Daoy (cell line): ENCODE results near the gene RPL6. TPM values are rescaled to one million over a fixed set of nuclear protein-coding genes. Genes with fewer than 3 reads are reported as not detected.

ENCODE experiments used
- DNase-seq: peaks from one replicate; pipeline ENCODE4 v3.0.0-alpha.2; 2015; ENCODE audit warnings: low read depth
- total RNA-seq: library from RNA; depleted of rRNA; stranded (reverse); fragments of >200 nt; shearing (Covaris generic); gene quantifications from 2 replicates; pipeline ENCODE4 v1.2.3, GENCODE V29; 2014; rRNA removed

The RPL6 gene
- total RNA-seq, 1 experiment from 2014 or later = 3,173 TPM

GRCh38 chr12:112380663-112381405 is 28.6 kb downstream of the RPL6 start:
- no peak for DNase-seq

DNA sequence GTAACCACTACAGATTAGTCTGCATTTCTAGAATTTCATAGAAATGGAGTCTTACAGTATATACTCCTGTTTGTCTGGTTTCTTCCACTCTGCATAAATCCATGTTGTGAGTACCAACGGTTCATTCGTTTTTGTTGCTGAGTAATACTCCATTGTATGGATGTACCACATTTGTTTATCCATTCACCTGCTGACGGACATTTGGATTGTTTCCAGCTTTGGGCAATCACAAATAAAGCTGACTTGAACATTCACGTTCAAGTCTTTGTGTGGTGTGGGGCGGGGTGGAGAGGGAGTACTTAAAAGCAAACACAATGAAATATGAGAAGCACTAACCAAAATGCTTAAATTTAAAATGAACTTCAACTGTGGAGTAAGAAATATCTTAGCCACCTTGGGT is 34.3 kb downstream of the RPL6 start:
- DNase-seq = no peak

- DNase-seq = no peak
These were observed 35.2 kb downstream of the RPL6 start for GRCh38 chr12:112374166-112374740.

GRCh38 chr12:112370868-112371510 is 38.4 kb downstream of the RPL6 start:
- DNase-seq = no peak

DNA sequence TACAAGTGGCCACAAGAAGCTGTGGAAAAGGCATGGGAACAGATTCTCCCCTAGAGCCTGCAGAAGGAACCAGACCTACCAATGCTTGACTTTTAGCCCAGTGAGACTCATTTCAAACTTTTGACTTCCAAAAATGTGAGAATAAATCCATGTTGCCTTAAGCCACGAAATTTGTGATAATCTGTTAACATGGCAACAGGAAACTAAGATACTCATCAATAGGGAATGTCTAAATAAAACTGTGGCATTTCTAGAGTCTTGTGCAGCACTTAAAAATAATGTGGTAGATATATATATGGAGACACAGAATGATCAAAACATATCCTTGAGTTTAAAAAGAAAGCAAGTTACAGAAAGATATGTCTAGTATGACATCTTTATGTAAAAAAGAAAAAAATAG is 39.2 kb downstream of the RPL6 start:
- DNase-seq = no peak

DNA sequence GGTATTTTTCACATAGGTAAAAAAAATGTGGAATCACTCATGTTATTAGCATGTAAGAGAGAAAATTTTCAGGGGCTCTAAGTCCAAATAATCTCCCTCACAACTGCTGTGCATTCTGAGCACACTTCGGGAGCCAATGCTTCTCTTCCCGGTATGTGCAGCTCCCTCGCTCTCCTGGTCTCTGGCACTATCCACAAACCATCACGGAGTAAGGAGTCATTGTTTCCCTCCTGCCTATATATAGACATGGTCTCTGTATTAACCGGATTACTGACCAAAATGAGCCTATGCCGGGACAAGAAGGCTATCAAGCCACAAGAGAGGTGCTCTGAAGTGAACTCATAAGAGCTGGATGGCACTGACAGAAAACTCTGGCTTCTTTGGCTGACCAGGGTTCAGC is 40.5 kb downstream of the RPL6 start:
- no peak for DNase-seq

DNA sequence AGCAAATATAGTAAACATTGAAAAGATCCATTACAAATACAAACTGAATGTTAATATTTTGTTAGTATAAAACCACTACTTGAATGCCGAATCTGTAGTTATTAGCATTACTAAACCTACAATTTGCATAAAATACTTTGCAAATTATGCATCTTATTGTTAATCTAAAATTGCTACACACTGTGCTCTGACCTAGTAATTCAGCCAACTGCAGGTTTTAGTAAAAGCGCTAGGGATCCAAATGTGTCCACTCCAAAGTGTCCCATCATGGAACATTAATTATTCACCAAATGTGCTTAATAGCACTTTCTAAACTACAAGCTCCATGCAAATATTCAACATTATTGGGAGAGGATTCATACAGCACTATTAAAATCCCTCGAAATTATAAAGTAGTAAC is 41.4 kb downstream of the RPL6 start:
- no peak for DNase-seq

DNA sequence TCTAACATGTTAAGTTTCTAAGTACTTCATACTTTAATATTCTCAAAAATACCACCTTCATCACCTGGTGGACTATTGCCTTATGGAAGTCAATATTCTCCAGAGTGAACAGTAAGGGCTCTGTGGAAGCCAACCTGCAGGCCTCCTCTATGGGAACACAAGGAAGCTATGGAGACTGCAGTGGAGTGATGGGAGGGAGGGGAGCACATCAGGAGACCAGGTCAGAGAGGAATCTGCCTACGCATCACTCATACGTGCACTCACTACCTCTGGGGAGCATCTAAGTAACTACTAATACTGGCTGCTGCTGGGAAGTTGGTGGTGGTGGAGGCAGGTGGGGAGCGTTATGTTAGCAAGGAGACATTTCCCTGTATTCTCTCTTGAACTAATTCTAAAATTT is 47.1 kb downstream of the RPL6 start:
- no peak for DNase-seq

GRCh38 chr12:112361271-112361670 is 48.1 kb downstream of the RPL6 start:
- no peak for DNase-seq

- no peak for DNase-seq
These were observed 50.1 kb downstream of the RPL6 start for GRCh38 chr12:112359290-112359689.

- DNase-seq = no peak
These were observed 52.2 kb downstream of the RPL6 start for GRCh38 chr12:112357214-112357613.

Other genes with a start within 250 kb of the RPL6 start
- gene HECTD4, start 27.2 kb downstream of the RPL6 start, total RNA-seq = 2.6 and 3.7 TPM in 2 replicates
- 107 and 108 TPM in 2 replicates for gene PTPN11, start 9.3 kb upstream of the RPL6 start, total RNA-seq